GM19043 (cell line): Measurements from ENCODE around the gene CAB39L.
"Not testable (repeated sequence)": the region's sequence is repeated elsewhere in the genome, so short reads cannot be mapped to it uniquely, and the experiment has no call there.

Experiments
- ATAC-seq: cut with Tn5 transposase; IDR thresholded peaks from one replicate; pipeline ENCODE4 v1.9.1; 2021; ENCODE audit warnings: low read depth; ENCODE audit not compliant: unreplicated experiment

Gene CAB39L

GRCh38 chr13:49297338-49297737, 146.5 kb downstream of the CAB39L start:
- no peak for ATAC-seq

DNA sequence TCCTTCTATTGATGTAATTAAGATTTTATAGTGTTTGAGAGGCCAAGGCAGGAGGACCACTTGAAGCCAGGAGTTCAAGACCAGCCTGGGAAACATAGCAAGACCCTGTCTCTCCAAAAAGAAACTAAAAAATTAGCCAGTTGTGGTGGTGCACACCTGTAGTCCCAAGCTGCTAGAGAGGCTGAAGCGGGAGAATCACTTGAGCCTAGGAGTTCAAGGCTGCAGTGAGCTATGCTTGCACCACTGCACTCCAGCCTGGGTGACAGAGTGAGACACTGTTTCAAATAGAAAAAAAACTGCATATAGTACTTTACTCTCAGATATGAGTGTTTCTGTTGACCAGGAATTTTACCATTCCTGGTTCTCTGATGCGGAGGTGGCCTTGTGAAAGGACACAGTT, 147.2 kb downstream of the CAB39L start:
- ATAC-seq, result no peak

DNA sequence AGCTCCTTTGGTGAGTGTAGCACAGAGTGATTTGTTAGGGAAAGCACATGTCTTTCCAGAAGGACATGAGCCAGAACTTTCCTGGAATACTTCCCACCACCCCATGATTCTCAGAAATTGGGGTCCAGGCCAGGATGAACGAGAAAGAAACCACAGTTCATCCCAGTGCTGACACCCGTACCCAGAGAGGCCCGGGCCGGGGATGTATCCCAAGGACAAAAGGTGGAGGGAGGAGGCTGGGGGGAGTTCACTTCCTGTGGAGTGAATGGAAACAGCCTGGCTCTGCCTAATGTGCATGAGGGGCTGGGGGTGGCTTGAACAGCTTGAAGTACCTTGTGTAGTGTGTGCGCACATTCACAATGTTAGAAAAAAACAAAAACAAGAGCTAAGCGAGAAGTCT, 148.6 kb downstream of the CAB39L start:
- no peak for ATAC-seq

- ATAC-seq, result not testable (repeated sequence)
Measured at GRCh38 chr13:49294723-49295122, 149.1 kb downstream of the CAB39L start.

DNA sequence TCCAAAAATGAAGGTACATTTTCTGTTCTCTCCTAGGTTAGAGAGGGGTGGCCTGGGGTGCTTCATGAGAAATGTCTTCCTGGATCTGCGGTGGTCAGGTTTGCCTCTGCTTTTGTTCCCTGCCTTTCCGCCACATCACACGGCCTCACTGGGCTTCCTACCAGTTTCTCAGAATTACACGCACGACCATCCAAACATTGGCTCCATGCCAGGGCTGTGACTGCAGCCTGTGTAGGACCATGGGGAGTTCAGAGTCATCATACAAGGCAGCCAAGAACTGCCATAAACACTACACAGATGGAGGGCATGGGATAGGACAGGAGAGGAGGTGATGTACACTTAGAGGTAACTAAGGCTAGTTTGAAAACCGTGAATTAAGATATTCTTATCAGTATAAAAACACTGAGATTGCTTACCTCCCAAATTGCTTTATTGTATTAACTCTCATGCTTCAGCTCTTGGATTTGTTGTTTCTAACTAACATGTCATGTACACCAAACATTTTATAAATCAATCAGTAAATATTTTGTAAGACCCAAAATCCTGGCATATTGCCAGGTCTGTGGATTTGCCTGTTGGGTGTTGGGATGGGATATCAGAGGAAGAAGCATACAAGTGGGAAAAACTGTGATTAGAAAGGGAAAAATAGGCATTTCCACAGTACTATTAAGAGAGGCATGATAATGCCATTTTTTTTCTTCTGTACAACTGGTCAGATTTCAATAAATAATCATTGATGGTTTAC, 150.9 kb downstream of the CAB39L start:
- no peak for ATAC-seq

DNA sequence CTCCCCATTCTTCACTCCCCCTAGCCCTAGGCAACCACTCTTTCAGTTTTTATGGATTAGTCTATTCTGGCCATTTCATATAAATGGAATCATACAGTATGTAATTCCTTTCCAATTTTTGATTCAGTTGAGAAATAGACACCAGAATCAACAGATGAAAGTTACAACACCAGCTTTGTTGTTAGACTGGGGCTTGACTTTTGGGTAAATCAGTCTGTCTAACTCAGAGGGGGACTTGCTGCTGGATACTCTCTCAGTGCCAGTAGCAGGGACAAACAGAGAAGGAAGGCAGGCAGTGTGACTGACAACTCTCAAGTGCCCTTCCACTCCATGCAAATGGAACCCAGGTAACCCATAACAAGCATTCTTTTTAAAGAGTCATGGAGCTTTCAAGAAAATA, 155.4 kb downstream of the CAB39L start:
- ATAC-seq, result no peak

DNA sequence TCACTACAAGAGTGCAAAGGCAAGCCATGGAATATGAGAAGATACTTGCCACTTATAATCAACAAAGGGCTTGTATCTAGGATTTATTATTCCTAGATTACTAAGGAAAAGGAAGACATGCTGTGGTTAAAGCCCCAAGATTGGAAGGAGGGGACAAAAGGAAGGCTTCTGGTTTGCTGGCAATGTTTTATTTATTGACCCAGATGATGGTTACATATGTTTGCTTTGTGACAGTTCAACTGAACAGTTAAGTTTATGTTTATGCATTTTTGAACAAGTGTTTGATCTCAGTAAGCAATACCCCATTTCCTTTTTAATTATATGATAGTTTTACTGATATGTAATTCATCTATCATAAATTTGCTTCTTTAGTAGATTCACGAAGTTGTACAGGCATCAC, 155.9 kb downstream of the CAB39L start:
- no peak for ATAC-seq

- ATAC-seq, result no peak
Measured at GRCh38 chr13:49279885-49280284, 164.0 kb downstream of the CAB39L start.

DNA sequence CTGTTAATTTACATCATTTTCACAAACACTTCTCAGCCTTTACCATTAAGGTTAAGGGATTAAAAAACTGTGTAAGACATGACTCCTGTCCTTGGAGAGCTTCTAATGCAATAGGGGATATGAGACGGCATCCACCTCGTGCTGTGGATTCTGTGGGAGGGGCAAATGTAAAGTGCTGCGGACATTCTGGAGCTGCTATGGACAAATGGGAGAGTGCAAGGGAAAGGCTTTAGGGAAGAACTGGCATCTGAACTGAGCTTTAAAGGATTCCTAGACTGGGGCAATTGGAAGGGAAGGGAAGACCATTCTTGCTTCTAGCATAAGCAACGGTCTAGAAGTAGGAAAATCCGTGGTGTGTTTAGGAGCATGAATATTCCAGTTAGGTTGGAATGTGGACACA, 164.8 kb downstream of the CAB39L start:
- ATAC-seq, result no peak

DNA sequence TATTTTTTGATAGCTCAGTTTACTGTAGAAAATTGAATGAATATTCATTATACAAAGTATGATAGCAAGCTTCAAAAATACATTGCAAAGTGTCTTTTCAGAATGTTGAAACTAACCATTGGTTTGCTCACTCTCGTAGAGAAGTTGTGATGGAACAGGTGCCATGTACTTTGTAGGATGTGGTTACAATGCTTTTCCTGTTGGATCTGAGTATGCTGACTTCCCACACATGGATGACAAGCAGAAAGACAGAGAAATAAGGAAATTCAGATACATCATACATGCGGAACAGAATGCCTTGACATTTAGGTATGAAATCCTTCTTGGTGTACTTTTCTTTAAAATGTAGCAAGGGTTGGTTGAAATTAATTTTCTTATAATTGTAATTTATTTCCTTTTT, 165.7 kb downstream of the CAB39L start:
- no peak for ATAC-seq

GRCh38 chr13:49272296-49272695, 171.6 kb downstream of the CAB39L start:
- ATAC-seq, result no peak

DNA sequence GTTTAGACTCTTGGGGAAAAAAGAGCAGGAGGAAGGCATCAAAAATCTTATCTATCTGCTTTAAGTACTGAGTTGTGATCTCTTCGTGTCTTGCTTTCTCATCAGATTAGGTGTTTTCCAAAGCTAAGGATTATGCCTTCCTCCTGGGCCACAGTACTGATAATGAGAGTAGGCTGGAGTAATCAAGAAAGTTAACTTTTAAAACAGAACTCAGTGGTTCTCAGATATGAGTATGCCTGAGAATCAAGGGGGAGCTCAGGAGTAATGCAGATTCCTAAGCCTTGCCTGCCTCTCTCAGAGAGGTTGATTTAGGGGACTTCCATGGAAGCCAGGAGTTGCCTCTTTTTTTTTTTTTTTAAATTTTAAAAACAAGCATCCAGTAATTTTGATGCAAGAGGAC, 172.6 kb downstream of the CAB39L start:
- no peak for ATAC-seq

DNA sequence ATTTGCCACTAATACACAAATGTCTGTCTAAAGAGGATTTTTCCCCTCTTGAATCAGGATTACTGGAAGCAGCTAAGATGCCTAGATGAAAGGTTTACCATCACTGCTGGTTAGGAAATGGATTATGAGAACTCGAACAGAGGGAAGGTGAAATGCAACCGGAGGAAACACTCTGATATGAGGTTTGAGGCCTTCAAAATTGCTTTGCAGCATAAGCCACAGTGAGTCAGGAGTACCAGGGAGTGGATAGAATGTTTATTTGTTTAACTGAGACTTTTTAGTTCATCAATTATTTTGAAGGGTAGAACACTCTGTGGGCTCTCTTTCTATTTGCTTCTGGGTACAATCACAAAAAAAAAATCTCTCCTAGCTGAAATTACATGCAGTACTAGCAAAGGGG, 178.0 kb downstream of the CAB39L start:
- no peak for ATAC-seq

DNA sequence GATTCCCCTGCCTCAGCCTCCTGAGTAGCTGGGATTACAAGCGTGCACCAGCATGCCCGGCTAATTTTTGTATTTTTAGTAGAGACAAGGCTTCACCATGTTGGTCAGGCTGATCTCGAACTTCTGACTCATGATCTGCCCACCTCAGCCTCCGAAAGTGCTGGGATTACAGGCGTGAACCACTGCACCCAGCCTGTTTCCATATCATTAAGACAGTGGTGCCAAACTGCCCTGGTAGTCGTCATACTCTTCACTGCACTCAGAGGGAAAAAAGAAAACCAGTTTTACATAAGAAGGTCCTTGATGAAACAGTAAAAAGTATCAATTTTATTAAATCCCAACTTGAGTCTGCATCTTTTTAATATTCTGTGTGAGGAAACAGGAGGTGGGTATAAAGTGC, 181.2 kb downstream of the CAB39L start:
- no peak for ATAC-seq

DNA sequence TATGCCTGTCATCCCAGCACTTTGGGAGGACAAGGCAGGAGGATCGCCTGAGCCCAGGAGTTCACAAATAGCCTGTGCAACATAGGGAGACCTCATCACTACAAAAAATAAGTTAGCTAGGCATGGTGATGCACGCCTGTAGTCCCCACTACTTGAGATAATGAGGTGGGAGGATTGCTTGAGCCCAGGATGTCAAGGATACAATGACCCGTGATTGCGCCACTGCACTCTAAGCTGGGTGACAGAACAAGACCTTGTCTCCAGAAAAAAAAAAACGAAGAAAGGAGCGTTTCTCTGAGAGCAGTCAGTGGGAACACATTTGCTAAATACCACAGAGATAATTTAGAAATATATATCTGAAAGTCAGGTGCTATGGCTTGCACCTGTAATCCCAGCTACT, 184.3 kb downstream of the CAB39L start:
- no peak for ATAC-seq
